Measurements from ENCODE around the gene DEFB132.

Gene DEFB132

GRCh38 chr20:297925-298775, 40.6 kb downstream of the DEFB132 start:
- DNase-seq, result peak in 2 of 4 experiments; percentile 28 to 36

GRCh38 chr20:298776-299391, 41.4 kb downstream of the DEFB132 start:
- DNase-seq, result no peak

DNA sequence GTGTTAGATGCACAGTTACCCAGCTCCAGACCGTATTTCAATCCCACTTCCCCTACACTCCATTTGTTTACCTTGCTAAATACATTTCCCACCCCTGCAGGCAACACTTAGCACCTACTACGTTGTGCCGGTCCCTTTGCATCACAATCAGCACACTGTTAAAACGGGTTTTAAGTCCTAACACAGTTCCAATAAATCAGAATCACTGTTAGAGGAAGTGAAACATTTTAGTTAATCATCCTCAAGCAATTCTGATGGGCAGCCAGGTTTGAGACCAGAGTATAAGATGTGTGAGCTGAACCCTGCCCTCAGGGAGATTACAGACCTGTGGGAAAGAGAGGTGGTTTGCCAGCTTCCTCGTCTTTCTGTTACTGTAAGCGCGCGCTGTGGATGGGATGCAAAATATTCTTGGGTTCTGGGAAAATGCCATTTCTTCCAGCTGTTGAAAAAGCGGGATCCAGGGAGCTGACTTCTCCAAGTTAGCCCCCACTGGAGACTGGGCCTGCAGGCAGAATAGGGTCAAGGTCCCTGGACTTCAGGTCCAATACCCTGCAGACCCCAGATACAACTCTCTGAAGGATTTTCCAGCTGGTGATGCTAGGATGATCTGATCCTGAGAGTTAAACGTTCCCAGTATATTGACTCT, 42.9 kb downstream of the DEFB132 start:
- no peak for DNase-seq

DNA sequence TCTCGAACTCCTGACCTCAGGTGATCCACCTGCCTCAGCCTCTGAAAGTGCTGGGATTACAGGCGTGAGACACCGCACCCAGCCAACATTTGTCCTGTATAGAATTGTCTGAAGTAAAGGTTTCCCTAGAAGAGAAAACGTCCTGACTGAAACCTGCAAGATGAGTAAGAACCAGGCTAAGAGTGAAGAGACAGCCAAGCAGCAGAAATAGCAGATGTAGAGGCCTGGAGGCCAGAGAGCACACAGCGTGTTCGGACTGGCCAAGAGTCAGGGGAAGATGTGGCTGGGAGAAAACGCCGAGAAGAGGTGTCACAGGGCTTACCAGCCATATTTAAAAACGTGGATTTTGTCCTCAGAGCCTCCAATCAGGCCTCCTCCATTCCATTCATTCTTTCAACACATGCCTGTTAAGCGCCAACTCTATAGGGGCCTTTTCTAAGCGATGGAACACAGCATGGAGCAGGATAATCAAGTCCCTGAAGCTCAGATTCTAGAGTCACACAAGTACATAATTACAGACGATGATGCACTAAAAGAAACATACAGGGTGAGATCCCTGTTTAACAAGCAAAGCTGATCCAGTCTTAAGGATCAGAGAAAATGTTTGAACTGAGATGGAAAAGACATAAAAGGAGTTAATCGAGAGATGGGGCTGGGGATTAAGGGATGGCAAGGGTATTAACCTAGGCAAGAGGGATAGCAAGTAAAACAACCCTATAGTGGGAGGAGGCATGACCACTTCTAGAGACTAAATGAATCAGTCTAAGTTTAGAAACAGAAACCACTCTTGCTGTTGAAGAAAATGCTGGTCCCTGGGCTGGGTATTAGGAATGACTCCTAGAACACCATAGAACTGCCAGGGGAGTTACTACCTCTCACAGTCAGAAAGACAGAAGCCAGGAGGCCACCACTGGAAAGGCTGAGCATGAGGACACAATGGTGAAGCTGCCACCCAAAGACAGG, 44.6 kb downstream of the DEFB132 start:
- no peak for DNase-seq

GRCh38 chr20:305745-306144, 48.2 kb downstream of the DEFB132 start:
- DNase-seq, result no peak

- no peak for DNase-seq
Observed at GRCh38 chr20:308427-309038, 51.0 kb downstream of the DEFB132 start.

GRCh38 chr20:309306-309840, 51.8 kb downstream of the DEFB132 start:
- no peak for DNase-seq

- peak; percentile 48 to 67 (median 58) for DNase-seq
Observed at GRCh38 chr20:309841-310644, 52.5 kb downstream of the DEFB132 start.

- no peak for DNase-seq
Observed at GRCh38 chr20:310645-311044, 53.1 kb downstream of the DEFB132 start.

Measured in activated naive CD4-positive, alpha-beta T cell (primary cell).